Measurements from ENCODE around the gene KIF5A.
A peak's percentile ranks its signal among the peaks of the same experiment; 100 is the strongest.

KIF5A gene

DNA sequence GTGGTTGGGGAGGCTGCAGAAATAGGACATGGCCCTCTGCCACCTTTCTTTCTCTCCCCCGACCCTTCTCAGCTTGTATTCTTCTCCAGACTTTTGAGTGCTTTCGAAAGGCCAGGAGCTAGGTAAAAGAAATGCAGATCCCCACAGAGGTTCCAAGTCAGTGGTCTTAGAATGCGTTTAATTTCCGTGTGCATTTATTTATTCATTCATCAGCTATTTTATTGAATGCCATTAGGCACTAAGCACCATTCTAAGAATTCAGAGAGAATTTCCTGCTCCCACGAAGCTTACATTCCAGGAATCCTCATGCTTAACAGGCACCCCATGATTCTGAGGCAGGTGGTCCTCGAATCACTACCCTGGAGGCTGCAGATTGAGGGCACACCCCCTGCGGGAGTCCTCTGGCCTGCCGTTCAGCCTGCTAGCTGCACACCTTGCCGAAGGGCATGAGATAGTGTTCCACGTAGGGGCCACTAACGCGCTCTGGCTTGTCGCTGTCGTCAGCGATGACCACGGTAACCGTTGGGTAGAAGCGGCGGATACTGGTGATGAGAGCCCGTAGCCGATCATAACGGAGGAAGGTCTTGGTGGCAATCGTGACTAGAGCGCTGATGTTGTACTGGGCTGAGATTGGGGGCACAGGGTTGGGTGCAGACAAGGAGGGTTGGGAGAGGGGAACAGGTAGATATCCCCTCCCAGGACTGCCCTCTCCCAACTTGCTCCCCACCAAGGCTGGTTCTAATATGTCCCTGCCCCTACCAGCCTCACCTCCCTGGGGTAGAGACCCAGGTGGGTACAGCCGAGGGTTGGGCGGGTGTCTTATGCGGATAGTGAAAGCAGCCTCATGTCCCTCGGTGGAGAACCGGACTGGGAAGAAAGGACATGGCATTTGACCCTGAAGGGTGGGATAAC, 78.7 kb downstream of the KIF5A start:
- TF ChIP-seq, protein P1, sequence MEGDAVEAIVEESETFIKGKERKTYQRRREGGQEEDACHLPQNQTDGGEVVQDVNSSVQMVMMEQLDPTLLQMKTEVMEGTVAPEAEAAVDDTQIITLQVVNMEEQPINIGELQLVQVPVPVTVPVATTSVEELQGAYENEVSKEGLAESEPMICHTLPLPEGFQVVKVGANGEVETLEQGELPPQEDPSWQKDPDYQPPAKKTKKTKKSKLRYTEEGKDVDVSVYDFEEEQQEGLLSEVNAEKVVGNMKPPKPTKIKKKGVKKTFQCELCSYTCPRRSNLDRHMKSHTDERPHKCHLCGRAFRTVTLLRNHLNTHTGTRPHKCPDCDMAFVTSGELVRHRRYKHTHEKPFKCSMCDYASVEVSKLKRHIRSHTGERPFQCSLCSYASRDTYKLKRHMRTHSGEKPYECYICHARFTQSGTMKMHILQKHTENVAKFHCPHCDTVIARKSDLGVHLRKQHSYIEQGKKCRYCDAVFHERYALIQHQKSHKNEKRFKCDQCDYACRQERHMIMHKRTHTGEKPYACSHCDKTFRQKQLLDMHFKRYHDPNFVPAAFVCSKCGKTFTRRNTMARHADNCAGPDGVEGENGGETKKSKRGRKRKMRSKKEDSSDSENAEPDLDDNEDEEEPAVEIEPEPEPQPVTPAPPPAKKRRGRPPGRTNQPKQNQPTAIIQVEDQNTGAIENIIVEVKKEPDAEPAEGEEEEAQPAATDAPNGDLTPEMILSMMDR (IDR thresholded peaks at IDR 0.05; ENCODE audit: low read depth, low read length) = no peak
- no peak overlapping the region for H3K4me3 ChIP-seq (ENCODE audit: low read depth, low read length)

DNA sequence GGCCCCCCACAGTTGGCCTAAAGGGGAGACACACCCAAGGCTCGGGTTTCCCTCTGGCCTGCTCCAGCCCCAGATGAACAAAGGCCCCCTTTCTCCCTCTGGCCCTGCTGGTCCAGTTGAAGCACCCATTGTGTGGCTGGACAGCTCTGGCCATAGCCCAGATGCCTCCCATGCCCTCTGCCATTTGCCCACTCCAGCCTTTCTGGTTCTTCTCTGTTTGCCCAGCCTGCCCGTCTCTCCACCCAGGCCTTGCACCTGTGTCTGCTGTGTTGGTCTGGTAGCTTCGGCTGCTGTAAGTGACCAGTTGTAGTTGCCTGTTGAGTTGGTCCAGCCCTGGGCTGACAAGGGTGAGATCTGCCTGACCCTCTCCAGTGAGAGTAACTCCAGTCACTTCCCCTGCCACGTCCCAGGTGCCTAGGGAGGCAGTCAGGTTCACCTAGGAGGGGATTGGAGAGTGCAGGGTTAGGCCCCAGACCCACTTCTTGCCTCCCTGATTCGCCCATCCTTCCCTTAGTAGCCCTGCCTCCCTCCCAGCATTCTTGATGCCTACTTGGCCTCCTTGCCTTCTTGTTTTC, 80.1 kb downstream of the KIF5A start:
- H3K4me3 ChIP-seq (ENCODE audit: low read depth, low read length) = no peak overlapping the region
- TF ChIP-seq, protein P1 (IDR thresholded peaks at IDR 0.05; ENCODE audit: low read depth, low read length) = no peak

DNA sequence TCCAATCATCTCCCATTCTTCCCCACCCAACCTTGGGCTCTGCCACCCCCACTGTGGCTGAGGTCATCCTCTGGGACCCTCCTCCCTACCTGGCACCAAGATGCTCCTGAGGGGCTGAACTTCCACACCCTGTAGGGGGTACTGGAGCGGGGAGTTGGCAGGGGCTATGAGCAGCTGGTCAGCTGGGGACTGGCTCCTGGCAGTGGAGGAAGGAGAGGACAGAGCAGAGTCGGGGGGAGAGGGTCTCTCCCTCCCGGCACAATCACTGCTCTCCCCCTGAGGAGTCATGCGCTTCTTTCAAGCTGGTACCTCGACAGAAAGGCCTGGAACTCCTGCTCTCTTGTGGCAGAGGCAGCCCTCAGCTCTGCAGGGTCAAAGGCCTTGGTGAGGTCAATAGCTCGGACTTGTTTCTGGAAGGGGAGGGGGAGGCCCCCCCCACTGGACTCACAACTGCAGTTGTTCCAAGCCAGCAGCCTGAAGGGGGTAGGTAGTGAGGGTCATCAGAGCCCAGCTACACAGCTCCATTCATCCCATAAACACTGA, 81.1 kb downstream of the KIF5A start:
- no peak overlapping the region for H3K4me3 ChIP-seq (ENCODE audit: low read depth, low read length)
- TF ChIP-seq, protein P1 (IDR thresholded peaks at IDR 0.05; ENCODE audit: low read depth, low read length) = no peak

DNA sequence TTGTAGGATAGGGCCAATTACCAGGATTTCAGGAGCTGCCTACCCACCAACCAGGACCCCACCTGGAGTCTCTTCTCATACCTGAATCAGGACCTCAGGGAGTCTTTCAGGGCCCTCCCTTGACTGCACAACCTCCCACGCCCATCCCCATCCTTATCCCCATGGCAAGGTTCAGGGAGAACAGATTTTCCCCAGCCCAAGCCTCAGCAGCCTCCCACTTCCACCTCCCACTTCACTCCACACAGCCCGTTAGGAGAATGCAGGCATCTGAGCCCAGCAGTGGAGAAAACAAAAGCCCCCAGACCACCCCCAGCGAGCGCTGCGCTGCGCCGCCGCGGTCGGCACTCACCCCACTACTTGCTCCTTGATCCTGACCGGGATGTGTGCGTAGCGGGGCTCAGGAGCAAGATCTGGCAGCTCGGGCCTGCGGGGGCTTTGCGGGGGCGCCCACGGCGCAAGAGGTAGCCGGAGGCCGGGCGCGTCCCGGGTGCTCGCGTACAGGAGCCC, 81.8 kb downstream of the KIF5A start:
- TF ChIP-seq, protein P1 (IDR thresholded peaks at IDR 0.05; ENCODE audit: low read depth, low read length) = no peak

DNA sequence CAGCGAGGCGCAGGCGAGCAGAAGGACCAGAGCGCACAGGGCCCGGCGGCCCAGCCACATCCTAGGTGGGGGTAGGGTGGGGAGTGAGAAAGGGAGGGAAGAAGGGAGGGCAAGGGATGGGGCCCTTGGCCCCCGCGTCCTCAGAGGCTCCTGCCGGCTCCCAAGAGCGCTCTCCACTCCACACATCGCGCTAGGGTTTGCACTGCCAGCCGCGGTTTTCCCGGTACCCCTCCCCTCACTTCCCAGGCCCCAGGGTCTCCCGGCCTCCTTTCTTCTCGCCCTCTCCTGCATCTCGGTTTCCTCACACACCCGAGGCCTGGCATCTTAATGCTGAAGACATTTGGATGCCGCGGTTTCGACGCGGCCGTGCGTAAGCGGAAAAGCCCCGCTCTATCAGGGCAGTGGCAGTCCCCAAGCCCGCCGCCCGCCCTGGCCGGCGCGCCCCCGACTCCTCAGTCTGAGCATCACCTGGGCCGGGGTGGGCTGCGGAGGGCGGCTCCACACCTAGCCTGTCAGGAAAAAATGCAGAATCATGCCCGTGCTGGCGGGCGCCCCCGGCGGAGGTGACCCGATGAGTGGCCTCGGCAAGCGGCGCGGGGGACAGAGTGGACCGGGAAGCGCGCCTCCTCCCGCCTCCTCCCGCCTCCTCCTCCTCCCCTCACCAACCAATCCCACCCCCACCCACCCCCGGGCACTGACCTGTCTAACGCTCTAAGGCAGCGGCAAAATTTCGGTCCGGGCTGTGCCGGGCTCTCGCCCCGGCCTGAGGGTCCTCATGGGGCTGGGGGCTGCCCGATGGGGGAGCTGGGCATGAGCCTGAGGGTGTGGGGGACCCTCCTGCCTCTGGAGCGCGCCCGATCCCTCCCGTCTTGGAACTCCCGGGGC, 82.5 kb downstream of the KIF5A start:
- TF ChIP-seq, protein P1 (IDR thresholded peaks at IDR 0.05; ENCODE audit: low read depth, low read length) = no peak
- H3K4me3 ChIP-seq (ENCODE audit: low read depth, low read length) = peak overlapping the region; percentile 62

More for the DNA sequence above, 81.8 kb downstream of the KIF5A start:
- peak overlapping the region; percentile 62 for H3K4me3 ChIP-seq (ENCODE audit: low read depth, low read length)

DNA sequence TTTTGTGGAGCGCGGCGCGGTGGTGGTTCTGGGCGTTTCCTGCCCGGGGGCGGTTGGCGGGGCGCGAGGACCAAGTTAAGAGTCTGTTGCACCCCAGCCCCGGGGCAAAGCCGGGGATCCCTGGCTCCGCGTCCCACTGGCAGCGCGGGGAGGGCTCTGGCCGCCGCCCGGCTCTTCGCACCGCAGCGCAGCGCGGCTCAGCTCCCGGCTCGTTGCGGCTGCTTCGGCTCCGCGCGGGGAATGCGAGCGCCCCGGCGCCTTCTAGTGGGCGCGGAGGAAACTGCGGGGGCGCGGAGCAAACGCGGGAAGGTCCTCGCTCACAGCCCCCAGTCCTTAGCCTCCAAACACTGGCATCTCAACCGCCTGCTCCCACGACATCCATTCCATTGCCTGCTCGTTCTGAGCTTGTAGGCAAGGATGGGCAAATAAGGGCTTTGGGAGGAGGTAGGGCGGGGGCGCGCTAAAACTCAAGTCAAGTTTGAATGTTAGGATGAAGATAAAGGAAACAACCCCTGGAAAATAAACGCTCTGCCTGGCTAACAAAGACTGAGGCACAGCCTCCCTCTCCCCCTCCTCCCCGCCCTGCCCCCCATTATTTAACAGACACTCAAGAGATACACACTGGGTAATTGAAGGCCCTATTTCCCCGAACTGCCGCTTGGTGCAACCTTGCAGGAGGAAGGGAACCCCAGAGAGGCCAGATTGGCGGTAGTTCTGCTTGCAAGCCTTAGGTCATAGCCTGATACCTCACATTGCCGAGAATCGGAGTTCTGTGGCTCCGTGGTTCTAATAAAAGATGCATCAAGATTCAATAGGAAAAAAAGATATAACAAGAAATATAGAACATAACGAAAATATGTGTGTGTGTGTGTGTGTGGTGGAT, 83.4 kb downstream of the KIF5A start, which contains the start of gene B4GALNT1:
TSS of gene B4GALNT1 (minus strand) at position 244 of the 883 bp plus-strand sequence. CDS start 1,069 bp downstream, outside the sequence.
- peak within 1 kb of the TSS; percentile 62 for H3K4me3 ChIP-seq (ENCODE audit: low read depth, low read length)
- TF ChIP-seq, protein P1 (IDR thresholded peaks at IDR 0.05; ENCODE audit: low read depth, low read length) = peak; percentile 96
